GM21576 (cell line): Measurements from ENCODE around the gene RBPMS2.
"Not testable (repeated sequence)": the region's sequence is repeated elsewhere in the genome, so short reads cannot be mapped to it uniquely, and the experiment has no call there.

Experiments
- ATAC-seq: cut with Tn5 transposase; IDR thresholded peaks from one replicate; pipeline ENCODE4 v1.9.1; 2021; ENCODE audit warnings: mild to moderate bottlenecking, moderate library complexity; ENCODE audit not compliant: unreplicated experiment

Gene RBPMS2

GRCh38 chr15:64755427-64755940, 19.9 kb downstream of the RBPMS2 start:
- no peak for ATAC-seq

GRCh38 chr15:64754663-64755426, 20.5 kb downstream of the RBPMS2 start:
- ATAC-seq, result no peak

GRCh38 chr15:64753480-64754185, 21.8 kb downstream of the RBPMS2 start:
- ATAC-seq, result no peak

- ATAC-seq, result no peak
Observed at GRCh38 chr15:64751464-64751863, 23.9 kb downstream of the RBPMS2 start.

GRCh38 chr15:64749999-64750657, 25.3 kb downstream of the RBPMS2 start:
- ATAC-seq, result no peak

- no peak for ATAC-seq
Observed at GRCh38 chr15:64749167-64749566, 26.2 kb downstream of the RBPMS2 start.

- ATAC-seq, result no peak
Observed at GRCh38 chr15:64748251-64748650, 27.1 kb downstream of the RBPMS2 start.

- no peak for ATAC-seq
Observed at GRCh38 chr15:64747578-64747977, 27.8 kb downstream of the RBPMS2 start.

- no peak for ATAC-seq
Observed at GRCh38 chr15:64746921-64747320, 28.5 kb downstream of the RBPMS2 start.

GRCh38 chr15:64746356-64746755, 29.0 kb downstream of the RBPMS2 start:
- no peak for ATAC-seq

GRCh38 chr15:64743691-64744090, 31.7 kb downstream of the RBPMS2 start:
- no peak for ATAC-seq

GRCh38 chr15:64742921-64743320, 32.5 kb downstream of the RBPMS2 start:
- no peak for ATAC-seq

GRCh38 chr15:64742385-64742784, 33.0 kb downstream of the RBPMS2 start:
- no peak for ATAC-seq

GRCh38 chr15:64741708-64742107, 33.7 kb downstream of the RBPMS2 start:
- not testable (repeated sequence) for ATAC-seq

GRCh38 chr15:64740311-64741170, 34.8 kb downstream of the RBPMS2 start:
- ATAC-seq, result no peak

GRCh38 chr15:64739577-64740143, 35.7 kb downstream of the RBPMS2 start:
- ATAC-seq, result no peak

GRCh38 chr15:64739156-64739555, 36.2 kb downstream of the RBPMS2 start:
- ATAC-seq, result no peak

- ATAC-seq, result no peak
Observed at GRCh38 chr15:64738226-64739095, 36.9 kb downstream of the RBPMS2 start.

- ATAC-seq, result no peak
Observed at GRCh38 chr15:64732156-64732860, 43.1 kb downstream of the RBPMS2 start.
